ENCODE data around the gene TBX20.
"Not testable (repeated sequence)": the region's sequence is repeated elsewhere in the genome, so short reads cannot be mapped to it uniquely, and the experiment has no call there.

TBX20 gene

DNA sequence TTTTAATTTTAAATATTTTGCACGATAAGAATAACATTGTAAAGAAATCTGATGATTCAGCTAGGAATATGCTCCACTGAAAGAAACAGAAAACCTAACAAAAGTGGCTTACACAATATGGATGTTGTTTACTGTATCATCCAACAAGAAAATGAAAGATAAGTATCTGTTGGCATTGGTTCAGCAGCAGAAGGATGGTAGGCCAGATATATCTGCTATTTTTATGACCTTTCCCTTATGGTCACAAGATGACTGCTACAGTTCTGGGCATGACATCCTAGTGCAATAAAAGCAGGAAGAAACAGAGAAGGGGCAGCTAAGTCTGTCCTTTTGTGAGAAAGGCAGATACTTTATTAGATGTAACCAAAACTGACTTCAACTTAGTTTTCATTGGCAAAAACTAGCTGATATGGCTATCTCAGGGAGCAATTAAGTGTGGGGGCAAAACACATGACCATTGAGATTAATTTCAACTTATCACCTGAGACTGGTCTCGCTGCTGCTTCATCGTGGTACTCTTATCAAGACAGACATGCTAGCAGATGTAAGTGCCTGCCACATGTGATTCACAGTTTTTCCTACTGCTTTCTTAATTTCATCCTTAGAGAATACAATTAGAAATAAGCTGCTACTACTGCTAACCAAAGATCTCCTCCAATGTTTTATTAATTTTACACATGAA lies 92.7 kb downstream of the TBX20 start:
- CTCF ChIA-PET; H3K9me3 ChIP-seq (ENCODE audit: control insufficient read depth, insufficient read depth, low read depth, low read length); H3K4me3 ChIP-seq (ENCODE audit: low read depth, low read length); H3K4me1 ChIP-seq (ENCODE audit: control insufficient read depth, insufficient read depth, low read length); H3K36me3 ChIP-seq (ENCODE audit: control insufficient read depth in 2 of 2, insufficient read depth in 1 of 2, low read length in 2 of 2); H3K27ac ChIP-seq (ENCODE audit: extremely low read depth, low read depth, low read length); POLR2A ChIA-PET: not testable (repeated sequence)

Measured in HEK293 (cell line).